Keratinocyte (primary cell): ENCODE measurements around the gene LRRC74B. TPM values are rescaled to one million over a fixed set of nuclear protein-coding genes. Genes with fewer than 3 reads are reported as not detected.

Source experiments
- DNase-seq: peaks from one replicate; pipeline ENCODE4 v3.0.0-alpha.2; 2011; ENCODE audit warnings: low read depth, missing footprints, low spot score
- FAIRE-seq: peaks from 2 replicates; lab custom pipeline; 2011; peaks lifted over from hg19 to GRCh38; lab: Jason Lieb, UNC
- H2AFZ ChIP-seq: 2 replicates; pipeline ENCODE4 v1.6.0; 2012; ENCODE audit warnings: low read length, control low read depth, inconsistent platforms; ENCODE audit not compliant: control insufficient read depth
- H3K27ac ChIP-seq: 2 replicates; pipeline ENCODE4 v1.5.1; 2011; ENCODE audit warnings: low read length; ENCODE audit not compliant: control insufficient read depth, insufficient read depth
- H3K27me3 ChIP-seq: 3 replicates; pipeline ENCODE4 v1.6.0; 2011; ENCODE audit warnings: low read length; ENCODE audit not compliant: control insufficient read depth, insufficient read depth; ENCODE audit errors: extremely low read depth
- H3K36me3 ChIP-seq, 2 experiments: 2 replicates in 1 of 2; 3 replicates in 1 of 2; pipeline ENCODE4 v1.5.1; 2011; ENCODE audit warnings: low read length in 2 of 2, mild to moderate bottlenecking in 1 of 2; ENCODE audit not compliant: control insufficient read depth in 2 of 2, insufficient read depth in 2 of 2; ENCODE audit errors: extremely low read depth in 1 of 2
- H3K4me1 ChIP-seq: 3 replicates; pipeline ENCODE4 v1.5.1; 2011; ENCODE audit warnings: low read length; ENCODE audit not compliant: control insufficient read depth, insufficient read depth; ENCODE audit errors: extremely low read depth
- H3K4me2 ChIP-seq: 3 replicates; pipeline ENCODE4 v1.6.0; 2011; ENCODE audit warnings: low read depth, low read length; ENCODE audit not compliant: control insufficient read depth, insufficient read depth; ENCODE audit errors: extremely low read depth
- H3K4me3 ChIP-seq, 3 experiments: fragments of 200-600 bp in 1 of 3; sonication (generic) in 1 of 3; 2 replicates in 2 of 3; 3 replicates in 1 of 3; pipeline ENCODE4 v1.5.1; 2011 to 2016; ENCODE audit warnings: low read length in 3 of 3, mild to moderate bottlenecking in 3 of 3, control low read depth in 2 of 3, inconsistent platforms in 1 of 3, low read depth in 1 of 3, mixed read lengths in 1 of 3, mixed run types in 1 of 3, moderate library complexity in 1 of 3; ENCODE audit not compliant: control insufficient read depth in 2 of 3, insufficient read depth in 2 of 3; ENCODE audit errors: extremely low read depth in 1 of 3
- H3K79me2 ChIP-seq: 2 replicates; pipeline ENCODE4 v1.6.0; 2012; ENCODE audit warnings: low read length; ENCODE audit not compliant: control insufficient read depth, insufficient read depth
- H3K9ac ChIP-seq: 3 replicates; pipeline ENCODE4 v1.6.0; 2011; ENCODE audit warnings: low read length; ENCODE audit not compliant: control insufficient read depth, insufficient read depth; ENCODE audit errors: extremely low read depth
- H3K9me1 ChIP-seq: 3 replicates; pipeline ENCODE4 v1.6.0; 2011; ENCODE audit warnings: low read length; ENCODE audit not compliant: control insufficient read depth, insufficient read depth; ENCODE audit errors: extremely low read depth
- H3K9me3 ChIP-seq: 2 replicates; pipeline ENCODE4 v1.5.1; 2012; ENCODE audit warnings: low read depth, low read length; ENCODE audit not compliant: control insufficient read depth
- H4K20me1 ChIP-seq: 3 replicates; pipeline ENCODE4 v1.6.0; 2011; ENCODE audit warnings: low read length; ENCODE audit not compliant: control insufficient read depth, insufficient read depth; ENCODE audit errors: extremely low read depth
- CTCF ChIP-seq, 3 experiments: IDR thresholded peaks in 1 of 3; conservative IDR thresholded peaks in 1 of 3; optimal IDR thresholded peaks in 1 of 3; 2 replicates in 2 of 3; 3 replicates in 1 of 3; pipeline versions ENCODE3 to v1.5.1; 2011; ENCODE audit warnings: low read length in 3 of 3, mild to moderate bottlenecking in 3 of 3, moderate library complexity in 2 of 3, control low read depth in 1 of 3, inconsistent platforms in 1 of 3; ENCODE audit not compliant: insufficient read depth in 2 of 3; ENCODE audit errors: extremely low read depth in 1 of 3
- EZH2 ChIP-seq: IDR thresholded peaks from one replicate; pipeline ENCODE4 v1.6.1; 2012; ENCODE audit warnings: inconsistent platforms, mild to moderate bottlenecking, low read length, moderate library complexity
- dilution Hi-C: fragments of 300-500 bp; cut with MboI; formaldehyde crosslinking; loops from one replicate; pipeline ENCODE4 v1.7.0; 2020; ENCODE audit warnings: low sequenced_read_pairs; ENCODE audit not compliant: extremely low pct_ligation_motif_present
- polyA plus RNA-seq, 5 experiments: library from polyadenylated mRNA; depleted of rRNA in 3 of 5; stranded (reverse) in 3 of 5; stranded (forward) in 1 of 5; unstranded in 1 of 5; fragments of >200 nt; gene quantifications; 1 replicate in 1 of 5; 2 replicates in 3 of 5; 3 replicates in 1 of 5; pipeline versions ENCODE4 v1.2.1 to v1.2.3, GENCODE V29; 2011 to 2012; ENCODE audit warnings: missing spikeins in 2 of 5, low read depth in 1 of 5, low replicate concordance in 1 of 5

Gene LRRC74B
- polyA plus RNA-seq, 1 donor (not counting 4 experiments of a cell fraction or from before 2014, with no cell fraction given): not detected

- no peak for FAIRE-seq
- dilution Hi-C loops: no loop called here
- no peak for TF ChIP-seq EZH2
- TF ChIP-seq CTCF (optimal IDR thresholded peaks at IDR 0.05 in 1 of 3, IDR thresholded peaks at IDR 0.05 in 1 of 3, conservative IDR thresholded peaks at IDR 0.05 in 1 of 3; ENCODE audit: extremely low read depth in 1 of 3, insufficient read depth in 2 of 3, low read length in 3 of 3): no peak
Observed at GRCh38 chr22:21076912-21077625, 31.3 kb downstream of the LRRC74B start.

DNA sequence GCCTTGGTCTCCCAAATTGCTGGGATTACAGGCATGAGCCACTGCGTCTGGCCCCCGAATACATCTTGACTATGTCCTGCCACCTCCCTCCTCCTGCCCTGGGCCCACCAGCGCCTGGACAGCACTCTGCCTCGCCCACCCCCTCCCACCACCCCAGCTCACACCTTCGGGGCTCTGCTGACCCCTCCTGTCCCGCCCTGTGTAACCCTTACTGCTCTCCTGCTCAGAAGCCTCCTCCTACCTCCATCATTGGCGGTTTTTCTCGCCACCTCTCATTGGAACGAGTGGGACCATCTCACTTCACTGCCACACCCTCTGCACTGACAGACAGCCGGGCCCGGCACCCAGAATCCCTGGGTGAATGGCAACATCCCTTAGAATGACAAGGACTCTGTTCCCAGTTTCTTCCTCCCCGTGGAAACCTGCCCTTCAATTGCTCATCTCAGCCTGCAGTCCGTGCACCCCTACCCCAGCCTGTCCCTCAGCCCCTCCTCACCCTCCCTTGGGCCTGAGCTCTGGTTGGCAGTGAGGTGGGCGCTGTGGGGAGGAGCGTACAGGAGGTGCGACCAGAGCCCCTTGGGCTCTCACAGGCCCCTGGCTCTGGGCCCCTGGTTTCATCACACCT is 32.2 kb downstream of the LRRC74B start:
- dilution Hi-C loops: no loop called here
- Histone ChIP-seq H3K4me1 (peaks cover 16% of the 10 kb centered on the region), H3K9ac (no peak overlapping the region), H3K36me3 (no peaks in the 10 kb centered on the region), H3K9me1 (no peaks in the 10 kb centered on the region), H3K79me2 (no peaks in the 10 kb centered on the region), H3K4me3 (no peak overlapping the region), H3K27ac (no peak overlapping the region), H4K20me1 (no peaks in the 10 kb centered on the region), H2AFZ (no peak overlapping the region), H3K27me3 (no peaks in the 10 kb centered on the region), H3K9me3 (no peaks in the 10 kb centered on the region), H3K4me2 (no peak overlapping the region)
- FAIRE-seq (no peak), DNase-seq (no peak)
- TF ChIP-seq CTCF (optimal IDR thresholded peaks at IDR 0.05 in 1 of 3, IDR thresholded peaks at IDR 0.05 in 1 of 3, conservative IDR thresholded peaks at IDR 0.05 in 1 of 3; ENCODE audit: extremely low read depth in 1 of 3, insufficient read depth in 2 of 3, low read length in 3 of 3): no peak
- TF ChIP-seq EZH2: no peak

More at GRCh38 chr22:21076912-21077625, 31.3 kb downstream of the LRRC74B start:
- no peaks in the 10 kb centered on the region for H3K27me3 ChIP-seq
- H3K27ac ChIP-seq: no peak overlapping the region
- peaks cover 21% of the 10 kb centered on the region for H3K4me1 ChIP-seq
- no peak overlapping the region for H3K4me2 ChIP-seq
- no peak overlapping the region for H3K4me3 ChIP-seq
- no peaks in the 10 kb centered on the region for H3K79me2 ChIP-seq
- no peaks in the 10 kb centered on the region for H4K20me1 ChIP-seq
- H2AFZ ChIP-seq: no peak overlapping the region
- no peak for DNase-seq
- H3K9me3 ChIP-seq: no peaks in the 10 kb centered on the region
- no peaks in the 10 kb centered on the region for H3K9me1 ChIP-seq
- H3K9ac ChIP-seq: no peak overlapping the region
- no peaks in the 10 kb centered on the region for H3K36me3 ChIP-seq
